Parathyroid adenoma (tissue), 2 donors: ENCODE results near the gene GNAS.
"Not testable (repeated sequence)": the region's sequence is repeated elsewhere in the genome, so short reads cannot be mapped to it uniquely, and the experiment has no call there.

Experiments
- H2AFZ ChIP-seq: fragments of 300-600 bp; sonication (generic); one replicate; pipeline ENCODE4 v1.7.0; 2017; ENCODE audit warnings: antibody characterized with exemption, mild to moderate bottlenecking
- H3K27ac ChIP-seq: fragments of 300-600 bp; sonication (generic); one replicate; pipeline ENCODE4 v1.7.0; 2017
- H3K27me3 ChIP-seq: fragments of 300-600 bp; sonication (generic); one replicate; pipeline ENCODE4 v1.7.0; 2017; ENCODE audit warnings: low read length; ENCODE audit not compliant: control insufficient read depth, insufficient read depth
- H3K36me3 ChIP-seq: fragments of 300-600 bp; sonication (generic); one replicate; pipeline ENCODE4 v1.7.0; 2017; ENCODE audit warnings: low read length; ENCODE audit not compliant: control insufficient read depth, insufficient read depth
- H3K4me1 ChIP-seq: fragments of 300-600 bp; sonication (generic); one replicate; pipeline ENCODE4 v1.7.0; 2017; ENCODE audit warnings: control low read depth
- H3K4me2 ChIP-seq: fragments of 300-600 bp; sonication (generic); one replicate; pipeline ENCODE4 v1.7.0; 2017; ENCODE audit warnings: low read length
- H3K4me3 ChIP-seq: fragments of 300-600 bp; sonication (generic); one replicate; pipeline ENCODE4 v1.7.0; 2017; ENCODE audit warnings: low read depth, low read length
- H3K79me2 ChIP-seq: fragments of 300-600 bp; sonication (generic); one replicate; pipeline ENCODE4 v1.7.0; 2017; ENCODE audit warnings: control low read depth
- H3K9ac ChIP-seq: fragments of 300-600 bp; sonication (generic); one replicate; pipeline ENCODE4 v1.7.0; 2017; ENCODE audit warnings: mild to moderate bottlenecking
- H3K9me3 ChIP-seq: fragments of 300-600 bp; sonication (generic); one replicate; pipeline ENCODE4 v1.7.0; 2017; ENCODE audit warnings: low read length; ENCODE audit not compliant: control insufficient read depth
- TF ChIP-seq, protein P1 (sequence below): fragments of 300-600 bp; sonication (generic); IDR thresholded peaks from one replicate; pipeline ENCODE4 v1.7.0; 2017; ENCODE audit warnings: antibody characterized with exemption, mild to moderate bottlenecking
- donor health status: primary hyperparathyroidism.

Gene GNAS

DNA sequence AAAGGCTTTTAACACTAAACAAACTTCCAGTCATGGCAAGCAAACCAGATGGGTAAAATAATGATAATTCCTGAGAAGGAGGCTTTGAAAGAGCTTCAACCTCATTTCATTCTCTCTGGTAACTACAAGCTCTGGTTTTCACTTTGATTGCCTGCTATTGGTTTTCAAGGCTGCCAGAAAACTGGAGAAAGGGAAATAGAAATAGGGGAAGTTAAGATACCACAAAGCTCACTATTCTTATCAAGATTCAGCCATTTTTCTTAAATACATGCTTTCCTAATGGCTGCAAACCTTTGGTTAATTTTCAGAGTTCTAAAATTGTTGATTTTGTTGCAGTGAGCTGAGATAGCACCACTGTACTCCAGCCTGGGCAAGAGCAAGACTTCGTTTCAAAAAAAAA lies 86.0 kb downstream of the GNAS start:
- Histone ChIP-seq H3K27me3 (no peaks in the 10 kb centered on the region), H3K4me2 (no peak overlapping the region), H3K79me2 (no peaks in the 10 kb centered on the region), H2AFZ (no peak overlapping the region), H3K9ac (no peak overlapping the region), H3K36me3 (no peaks in the 10 kb centered on the region), H3K27ac (no peak overlapping the region), H3K9me3 (no peaks in the 10 kb centered on the region), H3K4me1 (no peaks in the 10 kb centered on the region), H3K4me3 (no peak overlapping the region)
- TF ChIP-seq, protein P1, sequence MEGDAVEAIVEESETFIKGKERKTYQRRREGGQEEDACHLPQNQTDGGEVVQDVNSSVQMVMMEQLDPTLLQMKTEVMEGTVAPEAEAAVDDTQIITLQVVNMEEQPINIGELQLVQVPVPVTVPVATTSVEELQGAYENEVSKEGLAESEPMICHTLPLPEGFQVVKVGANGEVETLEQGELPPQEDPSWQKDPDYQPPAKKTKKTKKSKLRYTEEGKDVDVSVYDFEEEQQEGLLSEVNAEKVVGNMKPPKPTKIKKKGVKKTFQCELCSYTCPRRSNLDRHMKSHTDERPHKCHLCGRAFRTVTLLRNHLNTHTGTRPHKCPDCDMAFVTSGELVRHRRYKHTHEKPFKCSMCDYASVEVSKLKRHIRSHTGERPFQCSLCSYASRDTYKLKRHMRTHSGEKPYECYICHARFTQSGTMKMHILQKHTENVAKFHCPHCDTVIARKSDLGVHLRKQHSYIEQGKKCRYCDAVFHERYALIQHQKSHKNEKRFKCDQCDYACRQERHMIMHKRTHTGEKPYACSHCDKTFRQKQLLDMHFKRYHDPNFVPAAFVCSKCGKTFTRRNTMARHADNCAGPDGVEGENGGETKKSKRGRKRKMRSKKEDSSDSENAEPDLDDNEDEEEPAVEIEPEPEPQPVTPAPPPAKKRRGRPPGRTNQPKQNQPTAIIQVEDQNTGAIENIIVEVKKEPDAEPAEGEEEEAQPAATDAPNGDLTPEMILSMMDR, result no peak

DNA sequence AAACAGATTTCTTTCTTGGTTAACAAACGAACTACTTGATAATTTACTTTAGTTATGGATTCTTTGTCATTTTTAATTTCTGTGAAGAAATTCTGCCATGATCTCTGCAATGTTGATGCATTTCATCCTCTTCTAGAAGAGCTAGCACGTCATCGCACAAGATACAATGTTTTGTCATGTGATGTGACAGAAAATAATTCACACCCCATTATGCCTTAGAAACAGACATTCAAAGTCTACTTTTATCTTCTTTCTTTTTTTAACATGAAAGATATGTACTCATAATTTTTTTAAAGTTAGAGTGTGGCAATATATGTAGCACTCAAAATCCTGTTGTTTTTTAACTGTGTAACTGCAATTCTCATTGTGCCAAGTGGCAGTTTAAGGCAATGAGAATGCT lies 89.0 kb downstream of the GNAS start:
- H3K4me1 ChIP-seq, result no peaks in the 10 kb centered on the region
- H2AFZ ChIP-seq, result no peak overlapping the region
- no peaks in the 10 kb centered on the region for H3K9me3 ChIP-seq
- no peak overlapping the region for H3K4me3 ChIP-seq
- H3K79me2 ChIP-seq, result no peaks in the 10 kb centered on the region
- no peak overlapping the region for H3K4me2 ChIP-seq
- no peak overlapping the region for H3K27ac ChIP-seq
- no peaks in the 10 kb centered on the region for H3K36me3 ChIP-seq
- TF ChIP-seq, protein P1, result no peak
- H3K9ac ChIP-seq, result no peak overlapping the region
- H3K27me3 ChIP-seq, result no peaks in the 10 kb centered on the region

DNA sequence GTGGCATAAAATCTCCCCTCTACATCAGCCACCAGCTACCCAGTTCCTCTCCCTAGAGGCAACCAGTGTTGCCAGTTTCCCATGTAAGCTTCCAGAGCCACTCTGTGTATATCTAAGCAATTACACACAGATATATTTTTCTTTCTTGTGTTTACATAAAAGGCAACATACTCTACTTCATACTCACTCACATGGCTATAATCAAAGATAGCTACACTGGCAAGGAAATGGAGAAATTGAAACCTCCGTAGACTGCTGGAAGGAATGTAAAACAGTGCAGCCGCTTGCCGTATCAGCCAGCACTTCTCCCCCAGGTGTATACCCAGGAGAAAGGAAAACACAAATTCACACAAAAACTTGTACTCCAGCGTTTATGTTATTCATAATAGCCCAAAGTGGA lies 90.0 kb downstream of the GNAS start:
- TF ChIP-seq, protein P1, result no peak

DNA sequence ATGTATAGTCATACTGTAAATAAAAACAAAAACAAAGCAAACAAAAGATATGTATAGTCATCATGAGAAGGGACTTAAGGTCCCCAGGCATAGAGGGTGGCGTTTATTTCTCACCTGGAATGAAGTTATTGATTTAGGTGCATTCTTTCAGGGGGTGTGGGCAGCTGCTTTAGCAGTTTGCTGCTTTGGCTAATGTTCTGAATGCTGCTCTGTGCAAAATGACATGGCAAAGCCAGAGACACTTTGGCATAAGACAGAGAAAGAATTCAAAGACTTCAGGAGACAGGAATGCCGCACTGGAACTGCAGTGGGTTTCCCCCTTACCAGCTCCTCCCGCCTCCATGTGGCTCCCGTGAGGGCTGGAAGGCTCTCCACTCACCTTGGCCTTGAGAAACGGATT lies 92.1 kb downstream of the GNAS start:
- no peaks in the 10 kb centered on the region for H3K36me3 ChIP-seq
- H3K4me1 ChIP-seq, result no peaks in the 10 kb centered on the region
- no peaks in the 10 kb centered on the region for H3K79me2 ChIP-seq
- TF ChIP-seq, protein P1, result no peak
- no peak overlapping the region for H3K4me2 ChIP-seq
- H3K27ac ChIP-seq, result no peak overlapping the region
- H3K9ac ChIP-seq, result no peak overlapping the region
- no peak overlapping the region for H3K4me3 ChIP-seq
- H3K27me3 ChIP-seq, result no peaks in the 10 kb centered on the region
- no peak overlapping the region for H2AFZ ChIP-seq
- no peaks in the 10 kb centered on the region for H3K9me3 ChIP-seq

More for the DNA sequence above, 90.0 kb downstream of the GNAS start:
- Histone ChIP-seq H3K4me1 (no peaks in the 10 kb centered on the region), H3K27me3 (no peaks in the 10 kb centered on the region), H3K36me3 (no peaks in the 10 kb centered on the region), H3K27ac (no peak overlapping the region), H3K79me2 (no peaks in the 10 kb centered on the region), H2AFZ (no peak overlapping the region), H3K9me3 (no peaks in the 10 kb centered on the region), H3K9ac (no peak overlapping the region), H3K4me3 (no peak overlapping the region), H3K4me2 (no peak overlapping the region)

DNA sequence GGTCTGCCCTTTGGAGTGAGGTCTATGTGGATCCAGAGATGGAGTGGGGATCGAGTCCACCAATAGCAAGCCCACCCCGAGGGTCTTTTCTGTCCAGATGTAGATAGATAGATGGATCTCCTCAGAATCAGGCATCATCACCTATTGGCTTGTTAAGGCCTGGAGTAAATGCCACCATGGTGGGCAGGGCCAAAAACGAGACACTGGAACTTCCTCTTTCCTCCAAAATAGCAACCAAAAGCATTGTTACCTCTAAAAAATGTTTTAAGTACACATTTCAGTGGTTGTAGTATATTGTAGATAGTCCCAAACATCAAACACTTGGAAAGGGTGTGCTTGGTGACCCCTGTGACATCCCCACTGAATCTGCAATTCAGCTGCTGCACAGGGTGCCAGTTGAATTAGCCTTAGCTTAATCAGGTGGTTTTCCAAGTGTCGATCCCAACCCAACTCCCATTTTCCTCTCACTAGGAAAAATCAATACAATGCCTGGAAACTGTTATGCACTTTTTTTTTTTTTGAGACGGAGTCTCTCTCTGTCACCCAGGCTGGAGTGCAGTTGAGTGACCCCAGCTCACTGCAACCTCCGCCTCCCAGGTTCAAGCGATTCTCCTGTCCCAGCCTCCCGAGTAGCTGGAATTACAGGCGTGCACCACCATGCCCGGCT lies 93.6 kb downstream of the GNAS start:
- H3K36me3 ChIP-seq, result no peaks in the 10 kb centered on the region

DNA sequence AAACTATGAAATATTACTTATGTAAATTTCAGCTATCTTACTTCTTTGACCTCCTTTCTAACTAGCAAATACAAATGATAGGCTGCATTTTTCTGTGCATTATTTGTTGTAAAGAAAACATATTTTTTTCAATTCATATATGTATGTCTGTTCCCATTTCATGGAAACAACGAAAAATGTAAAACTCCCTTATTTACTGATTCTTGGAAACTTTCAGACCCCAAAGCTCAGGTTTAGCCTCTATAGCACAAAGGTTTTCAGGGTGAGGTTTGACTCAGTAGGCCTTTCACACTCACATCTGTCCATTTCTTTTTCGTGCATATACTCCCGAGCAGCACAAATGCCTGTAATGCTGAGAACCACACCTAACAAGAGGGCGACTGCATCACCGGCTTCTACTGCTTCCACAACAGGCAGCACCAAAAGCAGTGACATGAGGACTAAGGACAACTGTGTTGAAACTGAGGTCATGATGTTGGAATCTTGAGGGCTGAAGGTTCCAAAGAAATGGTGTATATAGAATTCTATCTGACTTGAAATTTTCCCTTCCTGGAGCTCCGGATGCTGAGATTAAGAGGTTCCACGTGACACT lies 95.4 kb downstream of the GNAS start:
- not testable (repeated sequence) for H3K4me2 ChIP-seq, H2AFZ ChIP-seq, H3K27ac ChIP-seq, H3K36me3 ChIP-seq, H3K9ac ChIP-seq, H3K9me3 ChIP-seq, H3K4me1 ChIP-seq, H3K79me2 ChIP-seq, H3K27me3 ChIP-seq, H3K4me3 ChIP-seq

More for the DNA sequence above, 93.6 kb downstream of the GNAS start:
- Histone ChIP-seq H3K27ac (no peak overlapping the region), H3K4me2 (no peak overlapping the region), H3K79me2 (no peaks in the 10 kb centered on the region), H3K9me3 (no peaks in the 10 kb centered on the region), H3K9ac (no peak overlapping the region), H3K27me3 (no peaks in the 10 kb centered on the region), H3K4me1 (no peaks in the 10 kb centered on the region), H3K4me3 (no peak overlapping the region), H2AFZ (no peak overlapping the region)
- TF ChIP-seq, protein P1, result no peak
